Measurements from ENCODE around the gene GIT1.
A peak's percentile ranks its signal among the peaks of the same experiment; 100 is the strongest.

The GIT1 gene

GRCh38 chr17:29576214-29577000, 13.0 kb downstream of the GIT1 start:
- DNase-seq (ENCODE audit: low spot score), result no peak
- TF ChIP-seq CTCF (IDR thresholded peaks at IDR 0.05; ENCODE audit: extremely low read depth, missing control alignments), result no peak

GRCh38 chr17:29575511-29576213, 13.8 kb downstream of the GIT1 start:
- TF ChIP-seq CTCF (IDR thresholded peaks at IDR 0.05; ENCODE audit: extremely low read depth, missing control alignments), result no peak
- DNase-seq (ENCODE audit: low spot score), result no peak

GRCh38 chr17:29574732-29575510, 14.5 kb downstream of the GIT1 start:
- TF ChIP-seq CTCF (IDR thresholded peaks at IDR 0.05; ENCODE audit: extremely low read depth, missing control alignments), result no peak
- no peak for DNase-seq (ENCODE audit: low spot score)

GRCh38 chr17:29573871-29574731, 15.3 kb downstream of the GIT1 start:
- no peak for TF ChIP-seq CTCF (IDR thresholded peaks at IDR 0.05; ENCODE audit: extremely low read depth, missing control alignments)
- DNase-seq (ENCODE audit: low spot score), result no peak

GRCh38 chr17:29573558-29573869, 15.9 kb downstream of the GIT1 start:
- no peak for DNase-seq (ENCODE audit: low spot score)
- TF ChIP-seq CTCF (IDR thresholded peaks at IDR 0.05; ENCODE audit: extremely low read depth, missing control alignments), result no peak

GRCh38 chr17:29572691-29573557, 16.5 kb downstream of the GIT1 start:
- TF ChIP-seq CTCF (IDR thresholded peaks at IDR 0.05; ENCODE audit: extremely low read depth, missing control alignments), result peak; percentile 87
- DNase-seq (ENCODE audit: low spot score), result peak; percentile 84
